GM23338 (cell line): Measurements from ENCODE around the gene LMLN.

Experiments used
- CREB1 ChIP-seq: fragments of 250-450 bp; sonication (Bioruptor Pico); IDR thresholded peaks from 2 replicates; pipeline ENCODE4 v1.5.0; 2020; ENCODE audit warnings: low read depth, mild to moderate bottlenecking, moderate library complexity
- EZH2phosphoT487 ChIP-seq: fragments of 200-600 bp; sonication (generic); IDR thresholded peaks from one replicate; pipeline ENCODE4 v1.8.1; 2018; ENCODE audit warnings: antibody characterized with exemption; ENCODE audit not compliant: unreplicated experiment
- POLR2AphosphoS5 ChIP-seq: IDR thresholded peaks from 2 replicates; pipeline ENCODE4 v1.6.1; 2016; ENCODE audit warnings: antibody characterized with exemption, low read depth
- TF ChIP-seq, protein P1 (sequence below), 2 experiments: fragments of 200-600 bp in 1 of 2; sonication (generic) in 1 of 2; conservative IDR thresholded peaks; 2 replicates each; pipeline versions ENCODE4 v1.5.1 to v1.6.1; 2016 to 2017; ENCODE audit warnings: antibody characterized with exemption in 2 of 2, low read depth in 2 of 2, mild to moderate bottlenecking in 2 of 2, moderate library complexity in 1 of 2
- TF ChIP-seq, protein P2 (sequence below): IDR thresholded peaks from one replicate; pipeline ENCODE4 v1.6.1; 2018; ENCODE audit warnings: antibody characterized with exemption; ENCODE audit not compliant: unreplicated experiment

DNA sequence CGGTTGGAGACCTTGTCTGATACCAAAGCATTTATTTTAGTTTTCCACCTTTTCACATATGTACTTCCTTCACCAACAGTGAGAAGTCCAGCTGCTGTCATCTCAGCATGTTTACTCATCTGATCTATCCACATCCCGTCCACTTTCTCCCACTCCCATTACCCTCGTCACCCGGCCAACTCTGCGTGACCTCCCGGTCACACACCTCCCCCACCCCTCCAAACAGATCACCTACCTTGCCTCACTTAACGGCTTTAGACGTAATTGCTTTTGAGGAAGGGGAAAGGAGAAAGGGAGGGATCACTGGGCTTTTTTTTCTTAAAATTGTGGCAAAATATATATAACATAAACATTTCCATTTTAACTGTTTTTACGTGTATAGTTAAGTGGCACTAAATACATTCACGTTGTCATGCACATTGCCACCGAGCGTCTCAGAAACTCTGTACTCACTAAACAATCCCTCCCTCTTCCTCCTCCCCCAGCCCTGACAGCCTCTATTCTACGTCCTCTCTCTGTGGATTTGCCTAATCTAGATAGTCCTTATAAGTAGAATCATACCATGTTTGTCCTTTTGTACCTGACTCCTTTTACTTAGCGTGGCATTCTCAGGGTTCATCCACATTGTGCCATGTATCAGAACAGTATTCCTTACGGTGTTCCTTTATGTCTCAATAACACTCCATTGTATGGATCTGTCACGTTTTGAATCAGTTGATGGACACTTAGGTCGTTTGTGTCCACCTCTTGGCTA lies 67.2 kb downstream of the LMLN start:
- no peak for TF ChIP-seq POLR2AphosphoS5
- TF ChIP-seq, protein P1, sequence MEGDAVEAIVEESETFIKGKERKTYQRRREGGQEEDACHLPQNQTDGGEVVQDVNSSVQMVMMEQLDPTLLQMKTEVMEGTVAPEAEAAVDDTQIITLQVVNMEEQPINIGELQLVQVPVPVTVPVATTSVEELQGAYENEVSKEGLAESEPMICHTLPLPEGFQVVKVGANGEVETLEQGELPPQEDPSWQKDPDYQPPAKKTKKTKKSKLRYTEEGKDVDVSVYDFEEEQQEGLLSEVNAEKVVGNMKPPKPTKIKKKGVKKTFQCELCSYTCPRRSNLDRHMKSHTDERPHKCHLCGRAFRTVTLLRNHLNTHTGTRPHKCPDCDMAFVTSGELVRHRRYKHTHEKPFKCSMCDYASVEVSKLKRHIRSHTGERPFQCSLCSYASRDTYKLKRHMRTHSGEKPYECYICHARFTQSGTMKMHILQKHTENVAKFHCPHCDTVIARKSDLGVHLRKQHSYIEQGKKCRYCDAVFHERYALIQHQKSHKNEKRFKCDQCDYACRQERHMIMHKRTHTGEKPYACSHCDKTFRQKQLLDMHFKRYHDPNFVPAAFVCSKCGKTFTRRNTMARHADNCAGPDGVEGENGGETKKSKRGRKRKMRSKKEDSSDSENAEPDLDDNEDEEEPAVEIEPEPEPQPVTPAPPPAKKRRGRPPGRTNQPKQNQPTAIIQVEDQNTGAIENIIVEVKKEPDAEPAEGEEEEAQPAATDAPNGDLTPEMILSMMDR (conservative IDR thresholded peaks at IDR 0.05; ENCODE audit: low read depth in 2 of 2), result no peak
- TF ChIP-seq, protein P2, sequence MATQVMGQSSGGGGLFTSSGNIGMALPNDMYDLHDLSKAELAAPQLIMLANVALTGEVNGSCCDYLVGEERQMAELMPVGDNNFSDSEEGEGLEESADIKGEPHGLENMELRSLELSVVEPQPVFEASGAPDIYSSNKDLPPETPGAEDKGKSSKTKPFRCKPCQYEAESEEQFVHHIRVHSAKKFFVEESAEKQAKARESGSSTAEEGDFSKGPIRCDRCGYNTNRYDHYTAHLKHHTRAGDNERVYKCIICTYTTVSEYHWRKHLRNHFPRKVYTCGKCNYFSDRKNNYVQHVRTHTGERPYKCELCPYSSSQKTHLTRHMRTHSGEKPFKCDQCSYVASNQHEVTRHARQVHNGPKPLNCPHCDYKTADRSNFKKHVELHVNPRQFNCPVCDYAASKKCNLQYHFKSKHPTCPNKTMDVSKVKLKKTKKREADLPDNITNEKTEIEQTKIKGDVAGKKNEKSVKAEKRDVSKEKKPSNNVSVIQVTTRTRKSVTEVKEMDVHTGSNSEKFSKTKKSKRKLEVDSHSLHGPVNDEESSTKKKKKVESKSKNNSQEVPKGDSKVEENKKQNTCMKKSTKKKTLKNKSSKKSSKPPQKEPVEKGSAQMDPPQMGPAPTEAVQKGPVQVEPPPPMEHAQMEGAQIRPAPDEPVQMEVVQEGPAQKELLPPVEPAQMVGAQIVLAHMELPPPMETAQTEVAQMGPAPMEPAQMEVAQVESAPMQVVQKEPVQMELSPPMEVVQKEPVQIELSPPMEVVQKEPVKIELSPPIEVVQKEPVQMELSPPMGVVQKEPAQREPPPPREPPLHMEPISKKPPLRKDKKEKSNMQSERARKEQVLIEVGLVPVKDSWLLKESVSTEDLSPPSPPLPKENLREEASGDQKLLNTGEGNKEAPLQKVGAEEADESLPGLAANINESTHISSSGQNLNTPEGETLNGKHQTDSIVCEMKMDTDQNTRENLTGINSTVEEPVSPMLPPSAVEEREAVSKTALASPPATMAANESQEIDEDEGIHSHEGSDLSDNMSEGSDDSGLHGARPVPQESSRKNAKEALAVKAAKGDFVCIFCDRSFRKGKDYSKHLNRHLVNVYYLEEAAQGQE, result no peak
- TF ChIP-seq CREB1 (CRISPR knock-in tag), result no peak
- no peak for TF ChIP-seq EZH2phosphoT487
